Cardiac fibroblast (primary cell): ENCODE measurements around the gene CFAP57.

Experiments used
- DNase-seq, 2 donors: peaks; one replicate each; pipeline versions ENCODE4 v3.0.0 to v3.0.0-alpha.2; 2010; ENCODE audit warnings: low read depth in 2 of 2
- H3K4me3 ChIP-seq, 2 donors: replicated peaks in 1 of 2; 1 replicate in 1 of 2; 2 replicates in 1 of 2; pipeline ENCODE4 v1.5.1; 2011; ENCODE audit warnings: low read depth in 2 of 2, low read length in 2 of 2, mild to moderate bottlenecking in 2 of 2, moderate library complexity in 1 of 2
- TF ChIP-seq, protein P1 (sequence below): IDR thresholded peaks from one replicate; pipeline ENCODE4 v1.5.1; 2011; ENCODE audit warnings: low read depth, mild to moderate bottlenecking, low read length, inconsistent platforms

CFAP57 gene

DNA sequence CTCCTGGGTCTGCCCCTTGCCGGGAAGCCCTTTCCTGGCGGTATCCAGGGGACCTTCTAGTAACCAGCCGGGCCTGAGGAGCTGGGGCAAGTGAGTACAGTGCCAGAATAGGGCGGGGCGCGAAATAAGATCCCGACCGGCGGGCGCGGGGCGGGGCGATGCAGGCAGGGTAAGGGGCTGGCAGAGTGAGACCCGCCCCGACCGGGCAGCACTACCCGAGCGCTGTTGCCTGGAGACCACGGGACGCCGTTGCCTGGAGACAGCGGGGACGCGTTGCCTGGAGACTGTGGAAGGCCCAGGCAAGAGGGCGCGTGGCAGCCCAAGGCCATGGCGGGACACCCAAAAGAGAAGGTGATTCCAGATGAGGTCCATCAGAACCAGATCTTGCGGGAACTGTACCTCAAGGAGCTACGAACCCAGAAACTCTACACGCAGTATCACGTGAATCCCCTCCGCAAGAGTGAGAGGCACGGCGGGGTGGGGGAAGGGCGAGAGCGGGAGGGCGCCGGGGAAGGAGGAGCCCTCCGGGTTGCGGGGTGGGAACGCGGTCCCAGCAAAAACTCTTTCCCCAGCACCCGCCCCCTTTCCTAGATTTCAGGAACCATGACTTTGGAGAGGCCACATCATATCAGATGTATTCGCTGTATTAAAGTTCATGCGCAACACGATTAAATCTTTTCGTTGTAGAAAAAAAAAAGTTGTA lies 24.4 kb upstream of the CFAP57 start:
- peak overlapping the region; percentile 50 to 55 for H3K4me3 ChIP-seq
- DNase-seq = peak; percentile 54 to 76
- TF ChIP-seq, protein P1, sequence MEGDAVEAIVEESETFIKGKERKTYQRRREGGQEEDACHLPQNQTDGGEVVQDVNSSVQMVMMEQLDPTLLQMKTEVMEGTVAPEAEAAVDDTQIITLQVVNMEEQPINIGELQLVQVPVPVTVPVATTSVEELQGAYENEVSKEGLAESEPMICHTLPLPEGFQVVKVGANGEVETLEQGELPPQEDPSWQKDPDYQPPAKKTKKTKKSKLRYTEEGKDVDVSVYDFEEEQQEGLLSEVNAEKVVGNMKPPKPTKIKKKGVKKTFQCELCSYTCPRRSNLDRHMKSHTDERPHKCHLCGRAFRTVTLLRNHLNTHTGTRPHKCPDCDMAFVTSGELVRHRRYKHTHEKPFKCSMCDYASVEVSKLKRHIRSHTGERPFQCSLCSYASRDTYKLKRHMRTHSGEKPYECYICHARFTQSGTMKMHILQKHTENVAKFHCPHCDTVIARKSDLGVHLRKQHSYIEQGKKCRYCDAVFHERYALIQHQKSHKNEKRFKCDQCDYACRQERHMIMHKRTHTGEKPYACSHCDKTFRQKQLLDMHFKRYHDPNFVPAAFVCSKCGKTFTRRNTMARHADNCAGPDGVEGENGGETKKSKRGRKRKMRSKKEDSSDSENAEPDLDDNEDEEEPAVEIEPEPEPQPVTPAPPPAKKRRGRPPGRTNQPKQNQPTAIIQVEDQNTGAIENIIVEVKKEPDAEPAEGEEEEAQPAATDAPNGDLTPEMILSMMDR = no peak

DNA sequence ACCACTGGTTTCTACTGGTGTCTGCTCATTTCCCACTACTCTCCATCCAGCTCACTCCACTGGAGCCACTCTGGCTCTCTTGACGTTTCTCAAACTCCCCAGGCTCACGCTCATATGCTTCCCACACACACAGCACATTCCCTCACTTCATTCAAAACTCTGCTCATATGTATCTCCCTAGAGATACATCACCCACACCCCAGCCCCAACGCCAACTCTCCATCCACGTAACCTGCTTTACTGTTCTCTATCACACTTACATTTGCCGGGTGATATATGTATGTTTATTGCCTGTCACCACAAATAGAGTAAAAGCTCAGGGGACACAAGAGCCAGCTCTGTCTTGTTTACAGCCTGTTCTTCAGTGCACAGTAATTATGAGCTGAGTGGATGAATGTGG lies 22.2 kb upstream of the CFAP57 start:
- H3K4me3 ChIP-seq = no peak overlapping the region
- no peak for DNase-seq
- TF ChIP-seq, protein P1 = no peak

DNA sequence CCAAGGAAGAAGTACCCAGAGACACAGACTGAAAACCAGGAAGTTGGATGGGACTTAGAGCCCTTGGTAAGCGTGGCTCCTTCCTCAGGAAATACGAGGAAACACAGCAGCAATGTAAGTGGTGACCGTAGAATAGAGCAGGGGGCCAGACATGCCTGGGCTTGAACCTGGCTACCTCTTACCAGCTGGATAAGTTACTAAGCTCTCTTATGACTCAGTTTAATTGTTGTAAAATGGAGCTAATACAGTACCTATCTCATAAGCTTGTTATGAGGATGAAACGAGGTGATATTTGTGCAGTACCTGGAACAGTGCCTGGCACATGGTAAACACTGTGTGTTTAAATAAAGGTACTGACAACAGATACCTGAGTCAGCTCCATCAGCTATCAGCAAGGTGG lies 19.3 kb upstream of the CFAP57 start:
- no peak overlapping the region for H3K4me3 ChIP-seq
- TF ChIP-seq, protein P1 = no peak
- DNase-seq = no peak

DNA sequence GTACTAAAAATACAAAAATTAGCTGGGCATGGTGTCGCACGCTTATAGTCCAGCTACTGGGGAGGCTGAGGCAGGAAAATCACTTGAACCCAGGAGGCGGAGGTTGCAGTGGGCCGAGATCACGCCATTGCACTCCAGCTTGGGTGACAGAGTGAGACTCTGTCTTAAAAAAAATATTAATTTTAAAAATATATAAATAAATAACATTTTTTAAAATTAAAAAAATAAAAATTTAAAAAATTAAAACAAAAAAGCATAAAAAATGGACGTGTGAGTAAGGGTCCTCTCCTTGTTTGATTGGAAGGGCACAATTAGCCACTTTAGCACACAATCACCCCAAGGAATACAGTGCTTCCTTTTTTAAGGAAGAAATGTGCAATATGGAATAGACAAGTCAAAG lies 18.7 kb upstream of the CFAP57 start:
- H3K4me3 ChIP-seq = no peak overlapping the region
- TF ChIP-seq, protein P1 = no peak
- DNase-seq = no peak

DNA sequence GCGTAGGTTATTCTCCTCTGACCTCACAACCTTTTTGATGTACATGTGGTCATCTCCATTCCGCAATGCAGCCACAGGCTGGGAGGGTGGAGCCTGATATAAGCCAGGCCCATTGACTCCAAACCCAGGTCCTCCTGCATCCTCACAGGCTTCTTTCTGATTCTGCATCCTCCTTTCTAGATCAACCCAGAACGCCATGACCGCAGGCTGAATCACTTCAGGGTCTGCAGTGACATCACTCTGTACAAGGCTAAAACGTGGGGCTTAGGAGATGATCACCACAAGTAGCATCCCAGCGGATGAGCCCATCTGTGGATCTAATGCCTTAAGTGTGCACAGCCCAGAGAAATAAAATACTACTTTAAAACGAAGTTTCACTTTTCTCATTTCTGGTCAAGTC lies 16.1 kb upstream of the CFAP57 start:
- no peak overlapping the region for H3K4me3 ChIP-seq
- no peak for DNase-seq
- TF ChIP-seq, protein P1 = no peak

DNA sequence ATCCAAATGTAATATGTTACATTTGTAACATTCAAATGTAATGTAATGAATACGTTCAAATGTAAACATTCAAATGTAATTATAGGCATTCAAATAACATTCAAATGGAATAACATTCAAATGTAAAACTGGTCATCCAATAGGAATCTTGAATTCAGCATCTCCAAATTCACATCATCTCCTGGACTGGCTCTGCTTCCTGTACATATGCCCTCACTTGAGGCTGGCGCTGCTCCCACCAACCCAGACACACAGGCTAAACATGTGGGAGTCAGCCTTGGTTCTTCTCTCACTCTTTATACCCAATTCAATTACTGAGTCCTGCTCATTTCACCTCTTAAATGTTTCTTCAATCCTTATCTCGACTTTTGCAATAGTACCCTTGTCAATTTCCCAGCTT lies 7.0 kb upstream of the CFAP57 start:
- TF ChIP-seq, protein P1 = no peak
- no peak overlapping the region for H3K4me3 ChIP-seq
- no peak for DNase-seq

DNA sequence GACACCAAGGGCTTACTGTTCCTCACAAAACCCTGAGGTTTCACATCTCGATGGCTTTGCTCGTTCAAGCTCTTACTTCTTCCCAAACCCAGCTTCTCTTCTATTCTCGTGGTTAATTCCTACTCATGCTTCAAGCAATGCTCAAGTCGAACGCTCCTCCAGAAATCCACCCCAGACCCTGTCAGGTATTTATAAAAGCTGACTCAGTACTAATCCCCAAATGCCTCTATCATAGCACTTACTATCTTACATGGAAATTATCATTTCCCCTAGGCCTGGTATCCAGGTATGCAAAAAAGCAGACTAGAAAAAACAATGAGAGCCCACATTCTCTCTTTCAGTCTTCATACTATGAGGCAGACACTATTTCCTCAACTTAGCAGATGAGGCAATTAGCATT lies 6.4 kb upstream of the CFAP57 start:
- DNase-seq = no peak
- no peak overlapping the region for H3K4me3 ChIP-seq
- TF ChIP-seq, protein P1 = no peak
